Measurements from ENCODE around the gene NCAM1.

The NCAM1 gene

GRCh38 chr11:113134626-113135025 is 173.4 kb downstream of the NCAM1 start:
- no peak for DNase-seq

DNA sequence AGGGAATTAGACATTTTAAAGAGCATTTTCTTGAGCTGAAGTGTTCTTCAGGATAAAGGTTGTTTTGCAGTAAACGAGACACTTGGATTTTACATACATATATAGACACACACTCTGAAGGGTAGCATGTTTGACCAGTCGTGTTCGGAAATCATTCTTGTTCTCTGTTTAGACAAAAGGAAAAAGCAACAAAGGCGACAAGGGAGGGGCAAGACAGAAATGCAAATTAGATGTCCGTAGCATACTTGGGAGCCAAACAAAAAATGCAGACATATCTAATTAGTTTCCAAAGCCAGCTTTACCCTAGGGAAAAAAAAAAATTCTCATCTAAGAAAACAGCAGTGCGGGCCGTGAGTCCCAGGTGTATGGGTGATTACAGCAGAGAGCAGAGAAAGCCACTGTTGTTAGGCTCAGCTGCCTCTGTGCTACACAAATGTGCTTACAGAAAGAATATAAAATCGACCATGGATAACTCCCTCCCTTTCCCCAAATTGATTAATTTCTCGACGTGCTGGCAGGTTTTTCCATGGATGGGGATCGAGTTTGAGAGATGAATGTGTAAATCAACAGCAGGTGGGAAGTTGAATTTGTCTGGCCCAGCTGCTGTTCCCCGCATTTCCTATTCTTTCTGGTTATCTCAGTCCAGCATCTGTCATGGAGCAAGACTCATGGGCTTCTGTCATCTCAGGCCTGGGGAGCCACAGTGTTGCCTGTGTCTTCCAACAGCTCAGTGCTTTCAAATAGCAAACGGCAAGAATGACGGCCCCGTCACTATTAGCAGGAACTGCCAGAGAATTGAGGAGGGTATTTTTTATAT is 176.7 kb downstream of the NCAM1 start:
- no peak for DNase-seq

- DNase-seq, result no peak
Measured at GRCh38 chr11:113138731-113139130, 177.5 kb downstream of the NCAM1 start.

DNA sequence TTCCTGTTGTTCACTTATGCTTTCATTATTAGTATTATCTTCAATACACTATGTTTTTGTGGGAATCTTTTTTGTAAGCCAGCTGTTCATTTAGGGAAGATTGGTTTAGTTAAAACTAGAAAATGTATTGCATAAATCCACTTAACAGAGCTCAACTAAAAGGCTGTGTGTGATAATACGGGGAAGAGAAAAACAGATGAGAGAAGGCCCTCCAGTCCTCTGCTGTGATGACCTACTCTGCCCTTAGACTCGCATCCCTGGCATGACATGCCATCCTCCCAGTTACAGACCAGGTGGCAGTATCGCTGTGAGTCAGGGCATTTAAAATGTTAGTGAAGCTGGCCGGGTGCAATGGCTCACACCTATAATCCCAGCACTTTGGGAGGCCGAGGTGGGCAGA is 179.8 kb downstream of the NCAM1 start:
- no peak for DNase-seq

DNA sequence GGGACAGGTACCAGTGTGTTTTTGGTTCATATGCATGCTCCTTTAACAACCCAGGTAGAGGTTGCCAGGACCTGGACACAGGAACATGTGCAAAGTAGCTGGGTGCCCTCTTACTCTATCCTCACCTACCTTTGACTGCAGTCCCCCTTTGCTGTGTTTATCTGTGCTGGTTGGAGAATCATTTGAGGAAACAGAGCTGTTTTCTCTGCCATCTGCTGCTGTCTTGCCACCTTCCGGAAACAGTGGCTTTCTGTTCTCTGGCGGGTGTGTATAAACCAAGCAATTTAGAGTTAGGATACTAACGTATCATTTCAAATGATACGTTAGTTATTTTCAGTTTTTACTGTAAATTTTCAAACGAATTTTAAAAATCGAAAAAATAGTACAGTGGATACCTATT is 181.3 kb downstream of the NCAM1 start:
- no peak for DNase-seq

DNA sequence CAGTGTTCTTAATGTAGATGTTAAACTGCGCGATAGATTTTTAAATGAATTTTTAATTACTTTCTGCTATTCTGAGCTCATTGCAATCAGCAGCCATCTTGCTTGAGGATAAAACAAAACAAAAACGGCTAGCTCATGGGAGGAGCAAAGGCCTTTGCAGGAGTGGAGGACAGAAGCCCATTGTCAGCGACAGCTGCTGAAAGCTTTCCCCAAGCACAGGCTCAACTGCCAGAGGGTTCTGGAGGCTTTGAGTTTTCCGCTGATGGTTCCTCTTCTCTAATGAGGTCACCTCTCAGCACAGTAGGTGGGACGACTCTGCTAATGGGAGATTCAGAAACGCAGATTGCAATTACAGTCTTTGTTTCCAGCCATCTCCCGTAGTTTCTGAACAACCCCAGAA is 186.0 kb downstream of the NCAM1 start:
- no peak for DNase-seq

DNA sequence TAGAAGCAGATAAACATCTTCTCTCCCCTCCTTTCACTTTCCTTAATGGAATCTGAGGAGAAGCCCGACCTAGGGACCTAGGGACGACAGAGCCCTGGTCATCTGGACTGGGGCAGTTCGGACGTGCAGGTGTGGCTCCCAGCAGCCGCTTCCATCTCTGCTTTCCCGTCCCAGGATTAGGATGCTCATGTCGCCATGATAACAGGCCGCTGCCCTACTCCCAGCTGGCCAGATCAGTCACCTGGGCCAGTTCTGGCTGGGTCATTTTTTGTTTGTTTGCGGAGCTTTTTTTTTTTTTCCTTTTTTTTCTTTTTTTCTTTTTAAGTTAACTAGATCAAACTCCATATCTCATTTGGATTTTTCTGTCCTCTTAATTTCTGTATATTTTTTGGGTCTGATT is 186.9 kb downstream of the NCAM1 start:
- DNase-seq, result no peak

GRCh38 chr11:113148652-113149051 is 187.4 kb downstream of the NCAM1 start:
- DNase-seq, result no peak

DNA sequence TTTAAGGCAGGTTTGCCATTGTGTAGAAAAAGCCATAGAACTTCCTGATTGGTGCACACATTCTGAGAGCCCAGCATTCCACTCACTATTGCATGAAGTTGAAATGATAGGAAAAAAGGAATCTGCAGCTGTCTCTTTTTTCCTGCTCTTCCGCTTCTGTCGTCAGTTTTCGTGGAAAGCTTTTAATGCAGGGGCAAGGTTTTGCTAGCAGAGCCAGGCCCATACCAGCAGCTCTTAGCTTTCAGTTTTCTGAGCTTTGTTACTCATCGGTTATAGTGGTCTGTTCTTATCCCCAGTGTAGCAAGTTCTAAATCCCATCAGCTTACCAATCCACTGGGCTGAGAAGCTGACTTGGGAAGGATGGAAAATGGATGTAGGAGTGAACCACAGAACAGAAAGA is 190.3 kb downstream of the NCAM1 start:
- no peak for DNase-seq

DNA sequence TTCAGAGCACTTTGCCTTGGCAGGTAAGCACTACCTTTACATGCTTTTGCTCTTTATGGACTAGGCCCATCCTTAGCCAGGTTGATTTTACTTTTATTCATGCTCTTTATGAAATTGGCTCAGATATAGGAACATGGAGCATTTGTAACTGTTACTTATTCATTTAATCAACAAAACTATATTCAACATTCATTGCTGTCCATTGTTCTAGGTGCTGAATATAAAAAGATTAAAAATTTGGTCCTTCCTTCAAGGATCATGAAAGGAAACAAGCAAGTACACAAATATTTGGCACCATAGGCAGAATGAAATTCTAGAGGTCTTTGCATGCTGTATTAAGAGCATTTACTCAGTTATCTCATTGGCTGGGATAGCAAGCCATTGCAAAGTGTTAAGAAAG is 191.3 kb downstream of the NCAM1 start:
- DNase-seq, result no peak

DNA sequence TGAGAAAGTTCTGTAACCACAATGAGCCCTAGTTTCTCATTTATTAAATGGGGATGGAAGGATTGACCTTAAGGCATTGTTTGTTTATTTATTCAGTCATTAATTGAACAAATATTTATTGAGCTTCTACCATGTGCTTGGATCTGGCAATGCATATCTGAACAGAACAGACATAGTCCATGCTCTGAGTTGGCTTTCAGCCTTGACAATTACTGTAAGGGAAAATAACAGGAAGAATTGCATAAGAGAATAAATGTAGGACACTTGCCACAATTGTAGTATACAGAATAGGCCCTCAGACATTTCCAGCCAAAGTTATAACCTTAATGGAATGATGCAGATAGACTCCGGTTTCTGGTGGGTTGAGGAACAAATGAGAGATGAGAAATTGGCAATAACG is 192.6 kb downstream of the NCAM1 start:
- DNase-seq, result no peak

DNA sequence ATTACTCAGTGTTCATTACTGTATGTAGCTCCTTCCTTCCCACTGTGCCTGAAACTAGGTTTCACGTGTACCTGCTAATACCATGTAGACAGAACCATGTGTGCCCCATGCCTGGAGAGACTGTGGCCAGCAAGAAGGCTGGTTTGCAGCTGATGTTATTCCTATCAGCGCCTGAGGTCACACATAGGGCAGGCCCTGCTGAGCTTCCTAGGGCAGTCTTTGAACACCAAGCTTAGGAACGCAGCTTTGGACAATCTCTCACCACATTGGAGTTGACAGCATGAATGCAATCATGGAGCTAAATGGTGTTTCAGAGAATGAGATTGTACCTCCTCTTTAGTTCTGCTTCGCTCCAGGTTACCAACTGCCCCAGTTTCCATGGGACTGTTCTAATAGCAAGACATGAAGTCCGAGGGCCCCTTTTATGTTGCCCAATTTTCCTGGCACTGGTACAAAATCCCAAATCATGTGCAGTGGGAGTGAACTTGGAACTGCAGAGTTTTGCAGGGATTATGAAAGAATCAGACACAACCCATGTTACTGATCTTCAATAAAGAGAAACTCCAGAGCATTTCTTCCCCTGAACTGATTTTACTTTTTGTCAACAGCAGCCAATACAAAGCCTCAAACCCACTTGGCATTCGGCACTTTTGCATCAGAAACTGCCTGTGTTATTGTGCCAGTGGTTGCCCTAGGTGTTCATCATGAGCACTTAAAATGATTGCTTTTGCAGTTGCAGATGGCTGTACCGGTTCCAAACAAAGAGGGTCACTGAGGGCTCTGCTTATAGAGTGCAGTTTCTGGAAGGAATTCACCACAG is 199.0 kb downstream of the NCAM1 start:
- no peak for DNase-seq

- no peak for DNase-seq
Measured at GRCh38 chr11:113160808-113161124, 199.5 kb downstream of the NCAM1 start.

DNA sequence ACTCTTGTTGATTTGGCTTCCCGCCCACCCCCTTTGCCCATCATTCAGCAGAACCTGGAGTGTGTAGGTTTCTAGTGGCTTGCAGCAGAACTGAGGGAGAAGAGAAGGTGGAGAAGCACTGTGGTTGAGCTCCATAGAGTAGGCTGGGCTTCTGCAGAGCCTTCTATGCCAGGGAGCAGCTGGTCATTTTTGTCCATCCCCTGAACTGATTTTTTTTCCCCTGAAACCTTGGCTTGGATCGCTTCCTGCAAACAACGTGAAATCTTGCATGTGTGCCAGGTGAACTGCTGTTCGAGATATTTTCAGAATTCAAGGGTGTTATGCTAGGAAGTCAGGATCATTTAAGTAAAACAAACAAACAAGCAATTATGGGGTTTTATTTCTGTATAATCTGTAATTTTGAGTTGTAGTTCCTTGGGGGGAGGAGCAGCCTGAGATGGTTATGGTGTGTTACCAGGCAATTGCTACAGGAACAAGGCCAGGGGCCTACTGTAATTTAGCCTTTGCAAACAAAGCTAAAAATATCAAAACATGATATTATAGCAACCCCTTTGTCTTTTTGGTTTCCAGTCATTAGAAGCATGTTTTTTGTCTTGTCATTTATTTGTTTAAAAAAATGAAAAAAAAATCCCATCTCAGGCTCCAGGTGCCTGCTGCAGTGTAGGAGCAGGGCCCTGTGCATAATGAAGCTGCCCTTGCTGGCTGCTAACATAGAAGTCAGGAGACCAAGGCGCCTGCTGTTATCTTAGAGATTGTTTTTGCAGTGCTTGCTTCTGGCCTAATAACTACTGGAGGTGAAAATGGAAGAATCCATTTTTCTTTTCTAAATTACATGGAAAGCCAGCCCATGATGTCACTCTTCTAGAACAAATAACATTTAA is 200.7 kb downstream of the NCAM1 start:
- no peak for DNase-seq

- no peak for DNase-seq
Measured at GRCh38 chr11:113162592-113162962, 201.4 kb downstream of the NCAM1 start.

GRCh38 chr11:113163291-113164030 is 202.2 kb downstream of the NCAM1 start:
- DNase-seq, result no peak

GRCh38 chr11:113166280-113166679 is 205.1 kb downstream of the NCAM1 start:
- DNase-seq, result no peak

GRCh38 chr11:113167599-113167998 is 206.4 kb downstream of the NCAM1 start:
- DNase-seq, result no peak

DNA sequence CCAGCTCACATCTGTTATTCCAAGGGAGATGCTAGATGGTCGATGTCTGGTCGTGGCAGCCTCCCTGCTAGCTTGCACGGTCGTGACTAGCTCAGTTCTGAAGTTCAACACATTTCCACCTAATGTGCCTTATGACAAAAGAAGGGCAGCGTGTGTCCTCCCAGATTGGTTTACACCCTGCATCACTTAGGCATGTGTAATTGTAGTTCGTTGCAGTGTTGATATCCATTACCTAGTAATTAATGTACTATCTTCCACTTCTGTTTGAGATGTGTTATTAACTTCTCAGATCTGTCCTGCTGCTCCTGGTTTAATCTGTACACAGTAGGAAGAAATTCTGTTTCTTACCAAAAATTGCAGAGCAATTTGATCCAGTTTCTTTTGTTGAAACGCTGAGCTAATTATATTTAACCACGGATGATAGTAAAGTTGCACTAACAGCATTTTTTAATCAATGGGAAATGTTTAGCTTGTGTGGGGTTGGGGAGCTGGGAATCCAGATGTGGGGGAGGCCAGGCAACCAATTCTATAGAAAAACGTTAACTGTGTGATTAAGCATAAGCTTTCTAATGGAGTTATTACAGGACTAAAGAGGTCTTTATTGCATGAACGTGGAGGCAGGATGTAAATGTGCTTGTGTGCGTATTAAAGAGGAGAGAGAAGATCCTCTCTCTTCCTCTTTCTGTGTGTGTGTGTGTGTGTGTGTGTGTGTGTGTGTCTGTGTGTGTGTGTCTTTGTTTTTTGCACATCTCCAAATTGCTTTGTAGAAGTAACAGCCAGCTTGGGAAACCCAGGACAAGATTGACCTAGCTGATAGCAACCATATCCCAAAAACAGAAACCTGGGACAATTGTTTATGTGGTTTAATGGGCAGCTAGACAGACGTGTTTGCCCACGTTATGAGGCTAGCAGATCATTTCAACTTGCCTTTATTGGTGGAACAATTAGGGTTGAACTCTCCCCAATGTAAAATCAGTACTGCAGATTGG is 207.4 kb downstream of the NCAM1 start:
- no peak for DNase-seq

DNA sequence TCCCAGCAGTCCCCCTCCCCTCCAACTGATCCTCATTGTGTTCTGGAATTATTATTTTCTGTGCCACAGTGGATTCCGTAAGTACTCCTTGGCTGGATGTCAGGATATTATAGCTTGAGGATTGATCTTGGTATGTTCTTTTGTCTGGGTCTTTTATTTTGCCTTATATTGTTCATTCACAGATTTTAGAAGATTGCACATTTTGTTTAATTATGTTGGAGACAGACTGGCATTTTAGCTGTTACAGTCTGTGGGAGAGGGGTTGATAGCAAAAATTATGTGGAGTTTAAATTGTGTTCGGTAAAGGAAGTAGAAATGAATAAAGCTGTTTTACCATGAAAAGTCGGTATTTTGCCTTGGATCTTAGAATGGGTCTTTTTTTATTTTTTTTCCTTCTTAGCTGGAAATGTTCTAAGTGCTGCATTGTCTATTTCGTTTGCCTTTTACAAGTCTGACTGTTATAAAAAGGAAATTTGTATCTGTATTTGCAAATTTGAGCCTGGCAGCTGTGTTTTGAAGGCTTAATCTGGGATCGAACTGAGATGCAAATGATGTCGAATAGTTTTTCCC is 211.2 kb downstream of the NCAM1 start:
- no peak for DNase-seq

DNA sequence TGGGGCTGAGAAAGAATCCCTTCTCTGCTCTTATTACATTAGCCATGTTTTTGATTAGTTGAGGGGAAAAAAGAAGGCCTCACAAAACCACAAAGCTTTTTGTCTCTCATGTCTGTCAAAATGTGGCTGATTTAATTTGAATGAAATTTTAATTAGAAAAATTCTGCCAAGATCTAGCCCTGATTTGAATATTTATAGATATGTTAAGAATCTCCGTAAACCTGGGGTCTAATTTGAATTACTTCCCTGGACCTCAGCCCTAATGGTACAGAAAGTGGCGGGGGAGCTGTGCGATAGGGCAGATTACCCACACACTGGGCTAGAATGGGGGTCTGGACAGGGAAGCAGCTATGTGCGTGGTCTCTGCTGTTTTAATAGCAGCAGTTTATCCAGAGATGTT is 211.9 kb downstream of the NCAM1 start:
- DNase-seq, result no peak

Data from GF-D8 (cell line).